Neural crest cell (in vitro differentiated cells): Measurements from ENCODE around the gene RGS7. TPM values are rescaled to one million over a fixed set of nuclear protein-coding genes. Genes with fewer than 3 reads are reported as not detected.
"Not testable (repeated sequence)": the region's sequence is repeated elsewhere in the genome, so short reads cannot be mapped to it uniquely, and the experiment has no call there.

Experiments
- DNase-seq: peaks from one replicate; pipeline ENCODE4 v3.0.0; 2021; ENCODE audit warnings: low read depth, mixed read lengths, low spot score
- H3K27ac Mint-ChIP-seq: one replicate; pipeline ENCODE4 v1.8.0; 2021; ENCODE audit warnings: mild to moderate bottlenecking, mixed read lengths; ENCODE audit not compliant: unreplicated experiment
- H3K27me3 Mint-ChIP-seq: 2 replicates; pipeline ENCODE4 v1.8.0; 2021; ENCODE audit warnings: low read depth, mild to moderate bottlenecking, mixed read lengths
- H3K36me3 Mint-ChIP-seq: 2 replicates; pipeline ENCODE4 v1.8.0; 2021; ENCODE audit warnings: low read depth, mild to moderate bottlenecking, mixed read lengths
- H3K4me1 Mint-ChIP-seq: 2 replicates; pipeline ENCODE4 v1.8.0; 2021; ENCODE audit warnings: mixed read lengths
- H3K4me3 Mint-ChIP-seq: one replicate; pipeline ENCODE4 v1.8.0; 2021; ENCODE audit warnings: mild to moderate bottlenecking, mixed read lengths
- H3K9me3 Mint-ChIP-seq: 2 replicates; pipeline ENCODE4 v1.8.0; 2021; ENCODE audit warnings: mixed read lengths
- CTCF ChIP-seq: fragments of 200-600 bp; sonication (generic); conservative IDR thresholded peaks from 2 replicates; pipeline ENCODE4 v1.5.0; 2021; ENCODE audit warnings: antibody characterized with exemption, mild to moderate bottlenecking
- total RNA-seq: library from RNA; stranded (reverse); gene quantifications from 2 replicates; pipeline ENCODE4 v1.2.1, GENCODE V29; 2021

Gene RGS7
- total RNA-seq, 1 donor from 2014 or later, result 0.65 TPM

- Mint-ChIP-seq H3K27ac (no peak overlapping the region), H3K9me3 (peaks cover 10% of the 10 kb centered on the region)
- TF ChIP-seq CTCF, result no peak
Measured at GRCh38 chr1:241308011-241308410, 49.0 kb downstream of the RGS7 start.

DNA sequence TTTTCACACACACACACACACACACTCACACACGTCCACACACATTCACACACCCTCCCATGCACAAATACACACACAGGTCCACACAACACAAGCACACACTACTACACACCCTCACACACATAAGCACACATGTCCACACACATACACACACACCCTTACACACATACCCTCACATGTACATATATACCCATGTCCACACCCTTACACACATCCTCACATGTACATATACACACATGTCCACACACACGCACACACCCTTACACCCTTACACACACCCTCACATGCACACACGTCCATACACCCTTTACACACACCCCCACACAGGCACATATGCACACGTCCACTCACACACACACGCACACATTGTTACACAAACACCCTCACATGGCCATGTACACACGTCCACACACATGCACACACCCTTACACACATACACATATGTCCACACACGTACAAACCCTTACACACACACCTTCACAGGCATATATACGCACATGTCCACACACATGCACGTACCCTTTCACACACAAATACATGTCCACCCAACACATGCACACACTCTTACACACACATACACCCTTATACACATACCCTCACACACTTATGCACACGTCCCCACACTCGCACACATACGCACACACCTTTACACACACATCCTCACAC is 50.7 kb downstream of the RGS7 start:
- DNase-seq, result no peak
- Mint-ChIP-seq H3K27me3 (no peaks in the 10 kb centered on the region), H3K9me3 (peaks cover 13% of the 10 kb centered on the region), H3K4me1 (peaks cover 13% of the 10 kb centered on the region), H3K4me3 (no peak overlapping the region), H3K27ac (no peak overlapping the region), H3K36me3 (peaks cover 5% of the 10 kb centered on the region)
- no peak for TF ChIP-seq CTCF

More at GRCh38 chr1:241308011-241308410, 49.0 kb downstream of the RGS7 start:
- Mint-ChIP-seq H3K27me3 (no peaks in the 10 kb centered on the region), H3K36me3 (peaks cover 5% of the 10 kb centered on the region), H3K4me3 (no peak overlapping the region), H3K4me1 (peaks cover 13% of the 10 kb centered on the region)
- no peak for DNase-seq

GRCh38 chr1:241302024-241302423 is 55.0 kb downstream of the RGS7 start:
- H3K27ac Mint-ChIP-seq, DNase-seq, H3K4me1 Mint-ChIP-seq, H3K4me3 Mint-ChIP-seq, H3K27me3 Mint-ChIP-seq, H3K36me3 Mint-ChIP-seq: not testable (repeated sequence)
- H3K9me3 Mint-ChIP-seq, result peaks cover 13% of the 10 kb centered on the region

- no peak for TF ChIP-seq CTCF
Measured at GRCh38 chr1:241299347-241299746, 57.7 kb downstream of the RGS7 start.

DNA sequence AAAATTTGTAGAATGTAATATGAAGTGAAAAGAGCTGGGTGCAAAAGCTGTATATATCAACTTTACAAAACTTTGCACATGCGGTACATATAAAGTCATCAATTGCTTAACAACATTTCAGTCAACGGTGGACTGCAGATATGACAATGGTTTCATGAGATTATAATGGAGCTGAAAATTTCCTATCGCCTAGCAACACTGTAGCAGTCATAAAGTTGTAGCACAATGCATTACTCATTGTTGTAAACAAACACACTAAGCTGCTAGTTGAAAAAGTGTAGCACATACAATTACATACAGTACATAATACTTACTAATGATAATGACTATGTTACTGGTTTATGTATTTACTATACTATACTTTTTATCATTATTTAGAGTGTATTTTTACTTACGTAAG is 64.0 kb downstream of the RGS7 start:
- no peaks in the 10 kb centered on the region for H3K36me3 Mint-ChIP-seq
- no peak overlapping the region for H3K4me3 Mint-ChIP-seq
- no peak for TF ChIP-seq CTCF
- H3K27me3 Mint-ChIP-seq, result peaks cover 7% of the 10 kb centered on the region
- DNase-seq, result no peak
- no peaks in the 10 kb centered on the region for H3K9me3 Mint-ChIP-seq
- H3K27ac Mint-ChIP-seq, result no peak overlapping the region
- no peaks in the 10 kb centered on the region for H3K4me1 Mint-ChIP-seq

More at GRCh38 chr1:241299347-241299746, 57.7 kb downstream of the RGS7 start:
- Mint-ChIP-seq H3K27ac (no peak overlapping the region), H3K4me3 (no peak overlapping the region), H3K9me3 (peaks cover 8% of the 10 kb centered on the region), H3K4me1 (no peaks in the 10 kb centered on the region), H3K27me3 (no peaks in the 10 kb centered on the region), H3K36me3 (peaks cover 3% of the 10 kb centered on the region)
- DNase-seq, result no peak

GRCh38 chr1:241291548-241291947 is 65.5 kb downstream of the RGS7 start:
- H3K9me3 Mint-ChIP-seq, H3K27me3 Mint-ChIP-seq, H3K27ac Mint-ChIP-seq, H3K36me3 Mint-ChIP-seq, H3K4me3 Mint-ChIP-seq, DNase-seq, H3K4me1 Mint-ChIP-seq: not testable (repeated sequence)
